Lower leg skin (tissue), 4 donors: ENCODE data around the gene GLP1R. TPM values are rescaled to one million over a fixed set of nuclear protein-coding genes. Genes with fewer than 3 reads are reported as not detected.
"Not testable (repeated sequence)": the region's sequence is repeated elsewhere in the genome, so short reads cannot be mapped to it uniquely, and the experiment has no call there.

Experiments used
- DNase-seq, 2 donors: peaks; one replicate each; pipeline ENCODE4 v3.0.0-alpha.2; 2019; ENCODE audit warnings: low spot score in 2 of 2
- H3K4me3 ChIP-seq: fragments of 200-600 bp; sonication (generic); 2 replicates; pipeline ENCODE4 v1.5.1; 2017; ENCODE audit warnings: mild to moderate bottlenecking, low read depth; ENCODE audit not compliant: poor library complexity, severe bottlenecking
- CTCF ChIP-seq, 3 donors: fragments of 450-650 bp; IDR thresholded peaks; one replicate each; pipeline ENCODE4 v1.5.1; 2016; ENCODE audit warnings: antibody characterized with exemption in 3 of 3, mild to moderate bottlenecking in 3 of 3, moderate library complexity in 2 of 3
- POLR2A ChIP-seq, 2 donors: fragments of 450-650 bp; IDR thresholded peaks; one replicate each; pipeline ENCODE4 v1.6.1; 2016 to 2017; ENCODE audit warnings: antibody characterized with exemption in 2 of 2, mild to moderate bottlenecking in 1 of 2, moderate library complexity in 1 of 2
- WGBS, 2 donors: methylation state at CpG; one replicate each; pipeline ENCODE4 v1.1.5; 2018; 5-methylcytosine and 5-hydroxymethylcytosine counted together
- intact Hi-C: fragments of 100-400 bp; cut with DNase I; formaldehyde crosslinking; loops from one replicate; pipeline ENCODE4 v1.15.0; 2023; ENCODE audit warnings: low total_unique reads
- total RNA-seq, 4 donors: library from RNA; depleted of rRNA; stranded (reverse); fragments of >200 nt; gene quantifications; one replicate each; pipeline ENCODE4 v1.1.0, GENCODE V29; 2016

The GLP1R gene
- total RNA-seq, 4 donors from 2014 or later, result 0.10 to 1.3 TPM; not detected in 2

GRCh38 chr6:39130691-39131090 lies 82.1 kb downstream of the GLP1R start:
- WGBS, 2 donors, result 93 to 96% methylated on average over 1 of the region's 1 CpG
- intact Hi-C loops, result no loop called here
- no peak for DNase-seq
- H3K4me3 ChIP-seq, result no peak overlapping the region
- no peak for TF ChIP-seq CTCF (IDR thresholded peaks at IDR 0.05)
- no peak for TF ChIP-seq POLR2A (IDR thresholded peaks at IDR 0.05)

GRCh38 chr6:39134761-39135160 lies 86.2 kb downstream of the GLP1R start:
- intact Hi-C loops, H3K4me3 ChIP-seq, DNase-seq: not testable (repeated sequence)
- WGBS, 2 donors, result 67 to 84% methylated on average over 3 of the region's 3 CpGs

DNA sequence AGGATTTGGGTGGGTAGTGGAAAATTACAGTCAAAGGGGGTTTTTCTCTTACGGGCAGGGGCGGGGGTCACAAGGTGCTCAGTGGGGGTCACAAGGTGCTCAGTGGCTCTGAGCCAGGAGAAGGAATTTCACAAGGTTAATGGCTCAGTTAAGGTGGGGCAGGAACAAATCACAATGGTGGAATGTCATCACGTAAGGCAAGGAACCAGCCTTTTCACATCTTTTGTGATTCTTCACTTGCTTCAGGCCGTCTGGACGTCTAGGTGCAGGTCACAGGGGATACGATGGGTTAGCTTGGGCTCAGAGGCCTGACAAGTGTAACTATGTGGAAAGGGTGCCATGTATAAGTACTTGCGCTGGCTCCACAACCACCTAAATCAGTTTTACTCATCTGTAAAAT lies 87.6 kb downstream of the GLP1R start:
- intact Hi-C loops, H3K4me3 ChIP-seq, DNase-seq: not testable (repeated sequence)
- 71% methylated on average over 7 of the region's 7 CpGs for WGBS, 2 donors

- no peak overlapping the region for H3K4me3 ChIP-seq
- intact Hi-C loops, result no loop called here
- no peak for DNase-seq
- WGBS, 2 donors, result 23 to 29% methylated on average over 2 of the region's 2 CpGs
- TF ChIP-seq POLR2A (IDR thresholded peaks at IDR 0.05) (no peak), CTCF (IDR thresholded peaks at IDR 0.05) (no peak)
Measured at GRCh38 chr6:39137245-39137644, 88.7 kb downstream of the GLP1R start.

Other genes starting within 250 kb of the GLP1R start
- 10 to 100 TPM in 3 of 4 donors, 1 to 10 TPM in 1; 9.1 to 16.5 (median 15.1) TPM for gene SAYSD1, start 66.4 kb downstream of the GLP1R start, total RNA-seq
- 100 to 1,000 TPM in 1 of 4 donors, 10 to 100 TPM in 3; 10.0 to 110 (median 49.7) TPM for gene KCNK5, start 180.7 kb downstream of the GLP1R start, total RNA-seq